ENCODE measurements around the gene HERC4. TPM values are rescaled to one million over a fixed set of nuclear protein-coding genes. Genes with fewer than 3 reads are reported as not detected.

The HERC4 gene
- total and polyA plus RNA-seq, 2 donors (not counting 3 experiments of a cell fraction or from before 2014, with no cell fraction given): 10.6 to 73.7 TPM

DNA sequence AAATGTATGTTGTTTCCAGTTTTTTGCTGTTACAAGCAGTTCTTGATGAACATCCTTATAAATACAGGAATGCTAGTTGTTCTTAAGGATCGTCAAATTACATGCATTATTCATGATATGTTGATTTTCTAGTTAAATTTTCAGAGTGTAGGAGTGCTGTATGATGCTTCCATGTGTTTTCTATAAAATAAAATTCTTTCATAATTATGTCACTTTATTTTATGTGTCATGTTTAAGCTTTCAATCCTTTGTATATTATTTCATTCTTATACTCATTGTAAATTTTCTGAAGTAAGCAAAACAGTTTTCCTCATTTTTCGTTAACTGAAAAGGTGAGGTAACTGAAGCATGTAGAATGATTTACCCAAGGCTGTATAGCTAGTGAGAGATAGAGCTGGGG, 17.4 kb upstream of the HERC4 start:
- H3K36me3 ChIP-seq (ENCODE audit: control insufficient read depth in 2 of 2, extremely low read depth in 1 of 2, insufficient read depth in 2 of 2, low read length in 2 of 2): no peaks in the 10 kb centered on the region
- H3K27ac ChIP-seq (ENCODE audit: insufficient read depth, low read depth, low read length): no peak overlapping the region
- no peak for DNase-seq (ENCODE audit: low read depth, low spot score)
- POLR2A ChIA-PET: no interaction called here
- H3K9me3 ChIP-seq (replicated peaks; ENCODE audit: control insufficient read depth, insufficient read depth, low read length): no peaks in the 10 kb centered on the region
- BruUV-seq (replicated peaks): no TSS peak
- no peaks in the 10 kb centered on the region for H4K20me1 ChIP-seq (replicated peaks; ENCODE audit: control insufficient read depth, extremely low read depth, insufficient read depth, low read length)
- CTCF ChIA-PET: interaction anchor here (2.0 kb wide), 1 partner anchor 10 kb away, joined by 12 read pairs; no protein-coding TSS in a partner anchor
- TF ChIP-seq FOS (IDR thresholded peaks at IDR 0.05; ENCODE audit: borderline replicate concordance, insufficient read depth, low read length) (no peak), POLR2A (IDR thresholded peaks at IDR 0.05; ENCODE audit: low read depth, low read length) (no peak), GATA2 (IDR thresholded peaks at IDR 0.05; ENCODE audit: insufficient read depth, insufficient read length, low read depth, low read length) (no peak), MYC (IDR thresholded peaks at IDR 0.05; ENCODE audit: low read depth, low read length) (no peak), EZH2 (IDR thresholded peaks at IDR 0.05; ENCODE audit: borderline replicate concordance, low read depth, low read length, severe bottlenecking) (no peak), POLR2AphosphoS5 (IDR thresholded peaks at IDR 0.05; ENCODE audit: insufficient read depth, low read depth, low read length) (no peak), JUN (IDR thresholded peaks at IDR 0.05; ENCODE audit: borderline replicate concordance, insufficient read depth, insufficient read length, low read depth) (no peak)
- TF ChIP-seq, protein P1, sequence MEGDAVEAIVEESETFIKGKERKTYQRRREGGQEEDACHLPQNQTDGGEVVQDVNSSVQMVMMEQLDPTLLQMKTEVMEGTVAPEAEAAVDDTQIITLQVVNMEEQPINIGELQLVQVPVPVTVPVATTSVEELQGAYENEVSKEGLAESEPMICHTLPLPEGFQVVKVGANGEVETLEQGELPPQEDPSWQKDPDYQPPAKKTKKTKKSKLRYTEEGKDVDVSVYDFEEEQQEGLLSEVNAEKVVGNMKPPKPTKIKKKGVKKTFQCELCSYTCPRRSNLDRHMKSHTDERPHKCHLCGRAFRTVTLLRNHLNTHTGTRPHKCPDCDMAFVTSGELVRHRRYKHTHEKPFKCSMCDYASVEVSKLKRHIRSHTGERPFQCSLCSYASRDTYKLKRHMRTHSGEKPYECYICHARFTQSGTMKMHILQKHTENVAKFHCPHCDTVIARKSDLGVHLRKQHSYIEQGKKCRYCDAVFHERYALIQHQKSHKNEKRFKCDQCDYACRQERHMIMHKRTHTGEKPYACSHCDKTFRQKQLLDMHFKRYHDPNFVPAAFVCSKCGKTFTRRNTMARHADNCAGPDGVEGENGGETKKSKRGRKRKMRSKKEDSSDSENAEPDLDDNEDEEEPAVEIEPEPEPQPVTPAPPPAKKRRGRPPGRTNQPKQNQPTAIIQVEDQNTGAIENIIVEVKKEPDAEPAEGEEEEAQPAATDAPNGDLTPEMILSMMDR (IDR thresholded peaks at IDR 0.05; ENCODE audit: extremely low read depth in 1 of 2, insufficient read depth in 1 of 2, low read depth in 1 of 2, low read length in 2 of 2): no peak
- TF ChIP-seq, protein P2, sequence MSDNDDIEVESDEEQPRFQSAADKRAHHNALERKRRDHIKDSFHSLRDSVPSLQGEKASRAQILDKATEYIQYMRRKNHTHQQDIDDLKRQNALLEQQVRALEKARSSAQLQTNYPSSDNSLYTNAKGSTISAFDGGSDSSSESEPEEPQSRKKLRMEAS (IDR thresholded peaks at IDR 0.05; ENCODE audit: insufficient read depth, insufficient read length): no peak
- no peak overlapping the region for H3K9ac ChIP-seq (replicated peaks; ENCODE audit: extremely low read depth, insufficient read depth, low read length)
- no peak overlapping the region for H3K4me3 ChIP-seq (replicated peaks in 1 of 3; ENCODE audit: insufficient read depth in 1 of 3, low read depth in 1 of 3, low read length in 3 of 3)
- H3K4me2 ChIP-seq (ENCODE audit: insufficient read depth, low read length): no peak overlapping the region
- intact Hi-C loops (cut with micrococcal nuclease): no loop called here
- no peak overlapping the region for H2AFZ ChIP-seq (ENCODE audit: low read depth, low read length)
- dilution Hi-C loops (cut with MboI; ENCODE audit: extremely low pct_ligation_motif_present, low sequenced_read_pairs): no loop called here
- no peaks in the 10 kb centered on the region for H3K79me2 ChIP-seq (ENCODE audit: control insufficient read depth, insufficient read depth, low read length)
- H3K9me1 ChIP-seq (replicated peaks; ENCODE audit: control insufficient read depth, extremely low read depth, insufficient read depth, low read length): no peaks in the 10 kb centered on the region
- no peak for FAIRE-seq
- peaks cover 29% of the 10 kb centered on the region for H3K4me1 ChIP-seq (ENCODE audit: control insufficient read depth, extremely low read depth, insufficient read depth, low read length)
- H3K27me3 ChIP-seq (ENCODE audit: control insufficient read depth in 2 of 2, insufficient read depth in 2 of 2, low read length in 2 of 2): no peaks in the 10 kb centered on the region

Data from endothelial cell of umbilical vein (primary cell).